H1 (cell line): Measurements from ENCODE around the gene TSHZ2. TPM values are rescaled to one million over a fixed set of nuclear protein-coding genes. Genes with fewer than 3 reads are reported as not detected.

ENCODE experiments used
- CBX5 ChIP-seq: fragments of 300-800, 300-1000 bp; sonication (generic); IDR thresholded peaks from 2 replicates; pipeline ENCODE4 v1.7.1; 2016; ENCODE audit warnings: antibody characterized with exemption, low read length, low read depth
- CHD7 ChIP-seq: fragments of 300-600 bp; sonication (generic); IDR thresholded peaks from 2 replicates; pipeline ENCODE4 v1.7.1; 2012; ENCODE audit warnings: low read length, moderate library complexity, mild to moderate bottlenecking, inconsistent platforms; ENCODE audit not compliant: insufficient replicate concordance
- CTCF ChIP-seq, 3 experiments: IDR thresholded peaks; 1 replicate in 2 of 3; 2 replicates in 1 of 3; pipeline versions ENCODE4 v1.5.1 to v1.6.1; 2011; ENCODE audit warnings: low read length in 3 of 3, mild to moderate bottlenecking in 3 of 3, inconsistent platforms in 2 of 3, low read depth in 1 of 3, moderate library complexity in 1 of 3; ENCODE audit not compliant: insufficient read depth in 1 of 3; ENCODE audit errors: control extremely low read depth in 1 of 3
- POLR2AphosphoS5 ChIP-seq: IDR thresholded peaks from 2 replicates; pipeline ENCODE4 v1.6.1; 2011; ENCODE audit warnings: low read depth, low read length
- RBBP5 ChIP-seq: IDR thresholded peaks from 2 replicates; pipeline ENCODE4 v1.7.1; 2012; ENCODE audit warnings: low read depth, mild to moderate bottlenecking, inconsistent platforms, low read length, moderate library complexity, borderline replicate concordance
- SP4 ChIP-seq: IDR thresholded peaks from 2 replicates; pipeline ENCODE4 v1.6.1; 2012; ENCODE audit warnings: low read length, inconsistent platforms
- TEAD4 ChIP-seq: IDR thresholded peaks from 2 replicates; pipeline ENCODE4 v1.6.1; 2012; ENCODE audit warnings: low read depth, low read length, inconsistent platforms, mixed read lengths
- polyA plus RNA-seq, 7 experiments: library from polyadenylated mRNA; depleted of rRNA in 3 of 7; stranded (reverse) in 5 of 7; unstranded in 2 of 7; fragments of >200 nt in 5 of 7; fragments of 200-250 nt in 2 of 7; gene quantifications; 1 replicate in 5 of 7; 2 replicates in 1 of 7; 4 replicates in 1 of 7; pipeline versions ENCODE4 v1.2.1 to v1.2.3, GENCODE V29; 2011 to 2013; ENCODE audit warnings: missing spikeins in 2 of 7, mixed read lengths in 2 of 7
- total RNA-seq: library from RNA; stranded (reverse); fragmentation: NEBNext Ultra II Directional; extraction: Animal tissue kit (Norgen Biotek cat#: 25700); gene quantifications from 2 replicates; pipeline ENCODE4 v1.2.1, GENCODE V29; 2021

Gene TSHZ2
- total and polyA plus RNA-seq, 2 of the 8 experiments (the other 6 are each of a cell fraction or from before 2014, with no cell fraction given) = 0.14 to 0.30 TPM

- TF ChIP-seq CHD7 = no peak
- TF ChIP-seq RBBP5 = no peak
- no peak for TF ChIP-seq SP4
- no peak for TF ChIP-seq POLR2AphosphoS5
- TF ChIP-seq TEAD4 = no peak
- TF ChIP-seq CTCF (IDR thresholded peaks at IDR 0.05; ENCODE audit: control extremely low read depth in 1 of 3, insufficient read depth in 1 of 3, low read depth in 1 of 3, low read length in 3 of 3) = no peak
- TF ChIP-seq CBX5 = no peak
Observed at GRCh38 chr20:53070706-53071392, 98.7 kb downstream of the TSHZ2 start (continued).
